BLaER1 treated with 17β-estradiol and CSF1 and Interleukin-3, amounts not matched to agents 10 nM and 100 nM (cell line): ENCODE measurements around the gene DCBLD1.

Experiments used
- H3K27ac ChIP-seq, 11 experiments: shearing (Covaris generic); formaldehyde crosslinking; 2 replicates each; pipeline ENCODE4 v1.8.1; 2022
- H3K27me3 ChIP-seq, 11 experiments: shearing (Covaris generic); formaldehyde crosslinking; 2 replicates each; pipeline ENCODE4 v1.8.1; 2022
- H3K36me3 ChIP-seq, 11 experiments: shearing (Covaris generic); formaldehyde crosslinking; 2 replicates each; pipeline ENCODE4 v1.8.1; 2022
- H3K4me1 ChIP-seq, 10 experiments: shearing (Covaris generic); formaldehyde crosslinking; 2 replicates each; pipeline ENCODE4 v1.8.1; 2022
- H3K4me2 ChIP-seq, 11 experiments: shearing (Covaris generic); formaldehyde crosslinking; 2 replicates each; pipeline ENCODE4 v1.8.1; 2022
- H3K4me3 ChIP-seq, 10 experiments: shearing (Covaris generic); formaldehyde crosslinking; 2 replicates each; pipeline ENCODE4 v1.8.1; 2022
- H3K9ac ChIP-seq, 11 experiments: shearing (Covaris generic); formaldehyde crosslinking; 2 replicates each; pipeline ENCODE4 v1.8.1; 2022
- H3K9me3 ChIP-seq, 11 experiments: shearing (Covaris generic); formaldehyde crosslinking; replicated peaks in 1 of 11; 2 replicates each; pipeline ENCODE4 v1.8.1; 2022
- H4K20me1 ChIP-seq, 11 experiments: shearing (Covaris generic); formaldehyde crosslinking; 2 replicates each; pipeline ENCODE4 v1.8.1; 2022
- Cebpa-rat ChIP-seq, 11 experiments: shearing (Covaris generic); IDR thresholded peaks; 2 replicates each; pipeline ENCODE4 v1.8.1; 2022

The DCBLD1 gene

GRCh38 chr6:117501722-117502121 is 19.2 kb downstream of the DCBLD1 start:
- Histone ChIP-seq H3K9me3 (no peaks in the 10 kb centered on the region), H3K27me3 (no peaks in the 10 kb centered on the region), H3K4me3 (no peak overlapping the region), H3K4me1 (peaks cover 0 to 70% (median 23%) of the 10 kb centered on the region in 10 experiments; a peak in 15 of 20 replicates), H3K36me3 (no peaks in the 10 kb centered on the region), H3K9ac (no peak overlapping the region), H3K27ac (peak overlapping the region in 2 of 11 experiments; percentile 54 to 56; a peak in 2 of 22 replicates), H3K4me2 (peak overlapping the region in 2 of 11 experiments; percentile 46 to 68; a peak in 2 of 22 replicates), H4K20me1 (no peaks in the 10 kb centered on the region)
- TF ChIP-seq Cebpa-rat (IDR thresholded peaks at IDR 0.05): no peak

DNA sequence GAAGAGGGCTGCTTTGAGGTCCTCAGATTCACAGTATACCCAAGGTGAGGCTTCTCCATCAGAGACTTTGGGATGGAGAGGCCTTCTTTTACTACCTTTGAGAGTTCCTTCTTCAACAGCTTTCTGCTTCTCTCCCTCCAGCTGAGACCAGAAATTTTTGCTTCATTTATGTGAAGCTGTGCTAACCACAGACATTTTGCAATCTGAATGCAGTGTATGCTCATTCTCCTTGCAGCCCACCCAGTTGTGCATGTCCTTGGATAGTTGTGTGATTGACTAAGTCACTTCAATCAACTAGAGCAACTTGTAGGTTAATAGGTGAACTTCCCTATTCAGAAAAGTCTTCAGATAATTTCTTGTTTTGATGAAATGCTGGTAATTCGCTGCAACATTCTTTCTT is 20.1 kb downstream of the DCBLD1 start:
- H3K27ac ChIP-seq: no peak overlapping the region

DNA sequence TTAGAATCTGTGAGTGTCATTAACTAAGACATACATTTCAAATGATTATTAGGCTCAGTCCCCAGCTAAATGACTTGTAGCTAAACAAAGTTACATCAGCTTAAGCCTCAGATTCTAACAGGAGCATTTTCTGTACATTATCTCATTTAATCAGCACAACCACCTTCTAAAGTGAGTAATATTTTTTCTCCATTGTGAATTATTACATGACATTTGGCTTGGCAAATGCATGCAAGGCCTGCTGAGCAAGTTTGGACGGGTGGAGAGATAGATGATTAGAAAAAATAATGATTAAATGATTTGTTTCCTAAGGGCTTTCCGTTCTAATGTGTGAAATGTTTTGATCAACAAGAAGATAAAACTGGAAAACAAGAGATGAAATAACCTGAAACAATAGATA is 20.7 kb downstream of the DCBLD1 start:
- Histone ChIP-seq H3K9ac (no peak overlapping the region), H3K4me3 (no peak overlapping the region), H4K20me1 (no peaks in the 10 kb centered on the region), H3K4me1 (peaks cover 0 to 55% (median 12%) of the 10 kb centered on the region in 10 experiments; a peak in 15 of 20 replicates), H3K9me3 (no peaks in the 10 kb centered on the region), H3K27me3 (no peaks in the 10 kb centered on the region), H3K4me2 (no peak overlapping the region), H3K36me3 (no peaks in the 10 kb centered on the region), H3K27ac (no peak overlapping the region)
- TF ChIP-seq Cebpa-rat (IDR thresholded peaks at IDR 0.05): no peak

More for the DNA sequence above, 20.1 kb downstream of the DCBLD1 start:
- H3K27me3 ChIP-seq: no peaks in the 10 kb centered on the region
- no peaks in the 10 kb centered on the region for H3K36me3 ChIP-seq
- H3K9ac ChIP-seq: no peak overlapping the region
- peaks cover 0 to 61% (median 16%) of the 10 kb centered on the region in 10 experiments; a peak in 15 of 20 replicates for H3K4me1 ChIP-seq
- H3K4me3 ChIP-seq: no peak overlapping the region
- TF ChIP-seq Cebpa-rat (IDR thresholded peaks at IDR 0.05): no peak
- H4K20me1 ChIP-seq: no peaks in the 10 kb centered on the region
- H3K9me3 ChIP-seq: no peaks in the 10 kb centered on the region
- peak overlapping the region in 1 of 11 experiments; percentile 5; a peak in 1 of 22 replicates for H3K4me2 ChIP-seq

DNA sequence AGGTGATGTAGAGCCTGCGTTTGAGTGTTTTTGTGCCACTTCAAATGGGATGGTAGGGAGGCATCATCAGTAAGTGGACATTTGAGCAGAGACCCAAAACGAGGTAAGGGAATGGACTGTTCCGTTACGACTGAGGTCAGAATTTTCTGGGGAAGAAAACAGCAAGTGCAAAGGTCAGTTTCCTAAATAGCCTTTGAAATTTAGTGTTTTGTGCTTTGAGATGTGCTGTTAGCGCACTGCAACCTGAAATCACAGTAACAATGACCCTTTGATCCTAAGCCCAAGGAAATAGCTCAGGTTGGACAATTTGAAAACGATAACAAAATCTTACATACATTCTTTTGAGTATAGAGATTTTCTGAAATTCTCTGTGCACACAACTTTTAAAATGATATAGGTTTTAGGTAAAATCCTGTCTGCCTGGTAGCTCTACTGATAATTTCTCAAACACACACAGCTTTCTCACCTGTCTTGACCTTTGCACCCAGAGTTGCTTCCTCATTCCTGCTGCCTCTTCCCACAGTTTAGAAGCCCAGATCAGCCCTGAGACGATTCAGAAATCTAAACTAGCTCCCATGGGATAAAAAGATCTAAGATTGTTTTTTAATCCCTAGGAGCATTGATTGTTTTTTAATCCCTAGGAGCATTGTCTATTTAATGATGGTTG is 22.1 kb downstream of the DCBLD1 start:
- H3K27ac ChIP-seq: no peak overlapping the region
- no peak overlapping the region; a peak in 1 of 22 replicates for H3K4me2 ChIP-seq
- TF ChIP-seq Cebpa-rat (IDR thresholded peaks at IDR 0.05): no peak

DNA sequence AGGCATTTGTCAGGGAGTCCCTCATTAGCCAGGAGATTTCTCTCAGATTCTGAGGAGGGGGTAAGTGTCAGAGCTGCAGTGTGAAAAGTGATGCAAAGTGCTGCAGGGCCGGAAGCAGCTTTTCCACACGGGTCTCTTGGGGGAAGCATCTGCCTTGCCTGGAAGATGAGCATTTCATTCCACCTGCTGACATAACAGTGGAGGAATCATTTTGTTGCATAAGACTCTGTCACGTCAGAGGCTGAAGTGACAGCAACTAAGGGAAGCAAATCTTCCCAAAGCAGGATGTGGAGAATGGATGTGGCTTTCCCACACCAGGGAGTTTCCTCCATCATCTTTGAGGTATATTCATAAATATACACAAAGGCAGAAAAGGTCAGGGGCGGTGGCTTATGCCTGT is 22.8 kb downstream of the DCBLD1 start:
- H3K4me2 ChIP-seq: peak overlapping the region in 4 of 11 experiments; percentile 9 to 20 (median 13); a peak in 6 of 22 replicates
- H3K4me1 ChIP-seq: peaks cover 0 to 34% (median 2%) of the 10 kb centered on the region in 10 experiments; a peak in 9 of 20 replicates
- no peaks in the 10 kb centered on the region for H3K9me3 ChIP-seq
- H4K20me1 ChIP-seq: no peaks in the 10 kb centered on the region
- no peak overlapping the region for H3K4me3 ChIP-seq
- H3K27ac ChIP-seq: no peak overlapping the region
- no peak overlapping the region for H3K9ac ChIP-seq
- no peaks in the 10 kb centered on the region for H3K36me3 ChIP-seq
- no peak for TF ChIP-seq Cebpa-rat (IDR thresholded peaks at IDR 0.05)
- no peaks in the 10 kb centered on the region for H3K27me3 ChIP-seq

More for the DNA sequence above, 22.1 kb downstream of the DCBLD1 start:
- H3K9me3 ChIP-seq: no peaks in the 10 kb centered on the region
- no peaks in the 10 kb centered on the region for H4K20me1 ChIP-seq
- H3K4me1 ChIP-seq: peaks cover 0 to 41% (median 2%) of the 10 kb centered on the region in 10 experiments; a peak in 9 of 20 replicates
- no peaks in the 10 kb centered on the region for H3K27me3 ChIP-seq
- no peaks in the 10 kb centered on the region for H3K36me3 ChIP-seq
- no peak overlapping the region for H3K4me3 ChIP-seq
- no peak overlapping the region for H3K9ac ChIP-seq

DNA sequence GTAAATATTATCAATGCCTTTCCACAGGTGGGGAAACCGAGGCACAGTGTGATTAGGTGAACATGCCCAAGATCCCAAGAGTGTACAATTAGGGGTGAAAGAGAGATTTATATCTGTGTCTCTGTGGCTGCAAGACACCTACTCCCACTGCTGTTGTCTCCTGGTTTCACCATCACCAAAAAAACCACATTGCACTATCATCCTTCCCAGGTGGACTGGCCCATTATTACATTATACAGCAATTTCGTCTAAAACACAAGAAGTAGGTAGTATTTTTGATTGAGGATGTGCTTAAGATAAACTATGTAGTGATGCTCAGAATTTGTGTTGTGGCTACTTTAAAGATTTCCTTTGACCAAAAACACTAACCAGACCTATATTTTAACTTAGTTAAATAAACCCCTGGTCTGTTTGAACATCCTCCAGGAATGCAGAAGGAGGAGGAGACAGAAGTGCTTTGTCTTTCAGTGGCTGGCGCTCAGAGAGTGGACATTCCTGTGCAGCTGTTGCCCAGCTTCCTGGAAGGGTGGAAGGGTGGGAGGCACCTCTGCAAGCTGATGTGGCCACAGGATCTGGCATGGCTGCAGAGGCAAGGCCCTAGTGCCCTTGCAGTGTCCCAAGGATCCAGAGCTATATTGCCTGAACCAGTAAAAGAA is 23.8 kb downstream of the DCBLD1 start:
- Histone ChIP-seq H3K9ac (no peak overlapping the region), H3K4me2 (no peak overlapping the region), H3K4me1 (peaks cover 0 to 24% (median 2%) of the 10 kb centered on the region in 10 experiments; a peak in 8 of 20 replicates), H3K9me3 (no peaks in the 10 kb centered on the region), H3K27ac (no peak overlapping the region), H3K4me3 (no peak overlapping the region), H3K36me3 (no peaks in the 10 kb centered on the region), H3K27me3 (no peaks in the 10 kb centered on the region), H4K20me1 (no peaks in the 10 kb centered on the region)
- TF ChIP-seq Cebpa-rat (IDR thresholded peaks at IDR 0.05): no peak

DNA sequence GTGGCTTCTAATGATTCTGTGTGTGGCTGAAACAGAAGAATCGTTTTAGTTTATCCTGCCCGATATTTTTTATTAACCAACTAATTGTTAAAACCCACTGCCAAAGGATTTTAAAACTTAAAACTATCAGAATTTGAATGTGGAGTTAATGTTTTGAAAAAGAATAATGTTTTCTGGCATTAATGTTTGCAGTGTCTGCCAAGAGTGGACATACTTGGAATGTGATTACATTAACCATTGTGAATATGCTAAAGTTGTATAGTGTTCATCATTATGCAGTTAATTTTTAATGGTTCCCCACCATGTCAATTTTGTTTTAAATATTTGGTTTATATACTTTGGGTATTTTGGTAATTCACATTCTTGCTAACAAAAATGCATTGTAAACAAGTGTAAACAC is 24.4 kb downstream of the DCBLD1 start:
- H3K27ac ChIP-seq: no peak overlapping the region
- no peak overlapping the region for H3K4me2 ChIP-seq
- no peak for TF ChIP-seq Cebpa-rat (IDR thresholded peaks at IDR 0.05)

DNA sequence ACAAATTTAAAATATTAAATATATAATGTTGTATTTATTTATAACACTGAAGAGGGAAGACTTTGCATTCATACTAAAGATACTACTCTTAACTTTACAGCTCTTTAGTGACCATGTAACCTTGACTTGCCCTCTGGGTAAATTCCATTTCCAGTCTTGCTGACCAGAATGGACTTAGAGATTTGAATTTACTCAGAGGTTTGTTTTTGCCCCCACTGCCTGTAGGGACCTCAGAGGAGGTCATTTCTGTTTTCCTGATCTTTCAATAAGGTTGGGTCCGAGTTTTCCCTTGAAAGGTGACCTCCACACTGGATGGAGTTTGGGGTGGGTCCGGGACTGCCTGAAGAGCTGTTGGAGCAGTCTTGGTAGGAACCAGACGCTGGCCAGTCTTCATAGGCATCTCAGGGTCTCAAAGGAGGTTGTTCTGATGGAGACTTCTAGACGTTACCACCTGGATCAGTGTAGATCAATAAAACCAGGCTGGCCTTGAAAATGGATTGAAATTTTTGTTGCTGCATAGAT is 26.0 kb downstream of the DCBLD1 start:
- no peak overlapping the region for H3K9ac ChIP-seq
- no peaks in the 10 kb centered on the region for H3K36me3 ChIP-seq
- no peak overlapping the region for H3K4me2 ChIP-seq
- no peaks in the 10 kb centered on the region for H4K20me1 ChIP-seq
- no peak overlapping the region for H3K4me3 ChIP-seq
- H3K4me1 ChIP-seq: peaks cover 0 to 8% (median 0%) of the 10 kb centered on the region in 10 experiments; a peak in 4 of 20 replicates
- no peak for TF ChIP-seq Cebpa-rat (IDR thresholded peaks at IDR 0.05)
- H3K9me3 ChIP-seq: no peaks in the 10 kb centered on the region
- no peak overlapping the region for H3K27ac ChIP-seq
- no peaks in the 10 kb centered on the region for H3K27me3 ChIP-seq

More for the DNA sequence above, 24.4 kb downstream of the DCBLD1 start:
- no peak overlapping the region for H3K9ac ChIP-seq
- H3K27me3 ChIP-seq: no peaks in the 10 kb centered on the region
- H4K20me1 ChIP-seq: no peaks in the 10 kb centered on the region
- no peaks in the 10 kb centered on the region for H3K9me3 ChIP-seq
- H3K4me3 ChIP-seq: no peak overlapping the region
- peaks cover 0 to 18% (median 0%) of the 10 kb centered on the region in 10 experiments; a peak in 5 of 20 replicates for H3K4me1 ChIP-seq
- H3K36me3 ChIP-seq: no peaks in the 10 kb centered on the region

DNA sequence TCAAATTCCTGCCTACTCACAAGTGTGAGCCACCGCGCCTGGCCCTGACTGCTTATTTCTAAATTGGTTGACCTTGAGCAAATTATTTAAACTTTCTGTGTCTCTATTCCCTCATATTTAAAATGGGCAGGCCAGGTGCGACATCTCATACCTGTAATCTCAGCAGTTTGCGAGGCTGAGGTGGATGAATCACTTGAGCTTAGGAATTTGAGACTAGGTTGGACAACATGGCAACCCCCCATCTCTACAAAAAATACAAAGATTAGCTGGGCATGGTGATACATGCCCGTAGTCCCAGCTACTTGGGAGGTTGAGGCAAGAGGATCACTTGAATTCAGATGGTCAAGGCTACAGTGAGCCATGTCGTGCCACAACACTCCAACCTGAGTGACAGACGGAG is 26.5 kb downstream of the DCBLD1 start:
- Histone ChIP-seq H3K9ac (no peak overlapping the region), H3K4me3 (no peak overlapping the region), H3K4me2 (no peak overlapping the region), H3K27ac (no peak overlapping the region), H3K9me3 (no peaks in the 10 kb centered on the region), H4K20me1 (no peaks in the 10 kb centered on the region), H3K36me3 (no peaks in the 10 kb centered on the region), H3K4me1 (peaks cover 0 to 8% (median 0%) of the 10 kb centered on the region in 10 experiments; a peak in 4 of 20 replicates), H3K27me3 (no peaks in the 10 kb centered on the region)
- TF ChIP-seq Cebpa-rat (IDR thresholded peaks at IDR 0.05): no peak
